AG04450 (cell line): ENCODE measurements around the gene LIF. TPM values are rescaled to one million over a fixed set of nuclear protein-coding genes. Genes with fewer than 3 reads are reported as not detected.

Experiments
- CTCF ChIA-PET: fragments of 300-600, 350-600 bp; formaldehyde crosslinking; extraction: SDS; loops from one replicate; lab custom pipeline; 2022; ENCODE audit warnings: antibody characterized with exemption, inconsistent platforms; lab: Charles Lee
- POLR2A ChIA-PET: fragments of 350-600 bp; formaldehyde crosslinking; extraction: SDS; loops from one replicate; lab custom pipeline; 2021; ENCODE audit warnings: antibody characterized with exemption, inconsistent platforms; lab: Yijun Ruan, JAX
- DNase-seq: peaks from one replicate; pipeline ENCODE4 v3.0.0-alpha.2; 2011; ENCODE audit warnings: low read depth, low spot score
- H3K27ac ChIP-seq: one replicate; pipeline ENCODE4 v1.5.1; 2012; ENCODE audit warnings: low read depth, low read length, control low read depth
- H3K27me3 ChIP-seq: one replicate; pipeline ENCODE4 v1.6.0; 2012; ENCODE audit warnings: low read length; ENCODE audit not compliant: control insufficient read depth, insufficient read depth
- H3K4me3 ChIP-seq: 2 replicates; pipeline ENCODE4 v1.5.1; 2011; ENCODE audit warnings: mild to moderate bottlenecking, low read depth, low read length, control low read depth
- H3K9me3 ChIP-seq: 2 replicates; pipeline ENCODE4 v1.5.1; 2012; ENCODE audit warnings: low read length; ENCODE audit not compliant: control insufficient read depth, insufficient read depth
- polyA plus RNA-seq: library from polyadenylated mRNA; depleted of rRNA; stranded (reverse); fragments of >200 nt; gene quantifications from 2 replicates; pipeline ENCODE4 v1.2.3, GENCODE V29; 2011
- TF ChIP-seq, protein P1 (sequence below): IDR thresholded peaks from 2 replicates; pipeline ENCODE4 v1.5.1; 2011; ENCODE audit warnings: low read depth, low read length, control low read depth, inconsistent platforms

The LIF gene
- polyA plus RNA-seq, 1 experiment, result 53.9 TPM

- Histone ChIP-seq H3K27ac (peak overlapping the region; percentile 100), H3K9me3 (peaks cover 12% of the 10 kb centered on the region), H3K4me3 (no peak overlapping the region), H3K27me3 (no peaks in the 10 kb centered on the region)
- ChIA-PET POLR2A (interaction anchor here (3.2 kb wide), 1 partner anchor 43 kb away, joined by 11 read pairs; no protein-coding TSS in a partner anchor), CTCF (interaction anchor here (0.6 to 1.2 kb wide), 2 partner anchors 52 to 57 kb away, joined by 3 to 4 read pairs; no protein-coding TSS in a partner anchor)
- no peak for DNase-seq
- TF ChIP-seq, protein P1, sequence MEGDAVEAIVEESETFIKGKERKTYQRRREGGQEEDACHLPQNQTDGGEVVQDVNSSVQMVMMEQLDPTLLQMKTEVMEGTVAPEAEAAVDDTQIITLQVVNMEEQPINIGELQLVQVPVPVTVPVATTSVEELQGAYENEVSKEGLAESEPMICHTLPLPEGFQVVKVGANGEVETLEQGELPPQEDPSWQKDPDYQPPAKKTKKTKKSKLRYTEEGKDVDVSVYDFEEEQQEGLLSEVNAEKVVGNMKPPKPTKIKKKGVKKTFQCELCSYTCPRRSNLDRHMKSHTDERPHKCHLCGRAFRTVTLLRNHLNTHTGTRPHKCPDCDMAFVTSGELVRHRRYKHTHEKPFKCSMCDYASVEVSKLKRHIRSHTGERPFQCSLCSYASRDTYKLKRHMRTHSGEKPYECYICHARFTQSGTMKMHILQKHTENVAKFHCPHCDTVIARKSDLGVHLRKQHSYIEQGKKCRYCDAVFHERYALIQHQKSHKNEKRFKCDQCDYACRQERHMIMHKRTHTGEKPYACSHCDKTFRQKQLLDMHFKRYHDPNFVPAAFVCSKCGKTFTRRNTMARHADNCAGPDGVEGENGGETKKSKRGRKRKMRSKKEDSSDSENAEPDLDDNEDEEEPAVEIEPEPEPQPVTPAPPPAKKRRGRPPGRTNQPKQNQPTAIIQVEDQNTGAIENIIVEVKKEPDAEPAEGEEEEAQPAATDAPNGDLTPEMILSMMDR, result no peak
Measured at GRCh38 chr22:30198152-30198825, 48.3 kb downstream of the LIF start.

DNA sequence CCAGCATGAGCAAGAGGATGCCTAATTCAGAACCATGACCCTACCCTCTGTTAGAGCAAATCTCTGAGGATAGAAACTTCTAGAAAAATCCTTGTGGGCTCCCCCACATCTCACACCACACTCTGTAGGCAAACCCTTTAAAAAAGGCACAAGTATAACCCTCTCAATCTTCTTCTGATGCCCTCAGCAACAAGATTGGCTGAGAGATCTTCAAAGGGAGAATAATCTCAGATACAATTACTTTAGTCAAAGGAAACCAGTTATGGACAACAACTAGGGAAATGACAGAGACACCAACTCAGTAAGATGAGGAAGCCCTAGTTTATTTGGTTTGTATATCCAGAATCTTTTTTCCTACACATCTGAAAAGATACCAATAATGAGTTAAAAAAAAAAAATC lies 49.2 kb downstream of the LIF start:
- ChIA-PET CTCF (interaction anchor here (1.2 kb wide), 1 partner anchor 58 kb away, joined by 3 read pairs; no protein-coding TSS in a partner anchor), POLR2A (interaction anchor here (1.6 to 3.2 kb wide), 6 partner anchors 8 to 84 kb away, joined by 6 to 58 read pairs (median 10); no protein-coding TSS in a partner anchor)
- TF ChIP-seq, protein P1, result no peak
- peaks cover 5% of the 10 kb centered on the region for H3K9me3 ChIP-seq
- peak overlapping the region; percentile 100 for H3K27ac ChIP-seq
- DNase-seq, result no peak
- no peaks in the 10 kb centered on the region for H3K27me3 ChIP-seq
- no peak overlapping the region for H3K4me3 ChIP-seq

DNA sequence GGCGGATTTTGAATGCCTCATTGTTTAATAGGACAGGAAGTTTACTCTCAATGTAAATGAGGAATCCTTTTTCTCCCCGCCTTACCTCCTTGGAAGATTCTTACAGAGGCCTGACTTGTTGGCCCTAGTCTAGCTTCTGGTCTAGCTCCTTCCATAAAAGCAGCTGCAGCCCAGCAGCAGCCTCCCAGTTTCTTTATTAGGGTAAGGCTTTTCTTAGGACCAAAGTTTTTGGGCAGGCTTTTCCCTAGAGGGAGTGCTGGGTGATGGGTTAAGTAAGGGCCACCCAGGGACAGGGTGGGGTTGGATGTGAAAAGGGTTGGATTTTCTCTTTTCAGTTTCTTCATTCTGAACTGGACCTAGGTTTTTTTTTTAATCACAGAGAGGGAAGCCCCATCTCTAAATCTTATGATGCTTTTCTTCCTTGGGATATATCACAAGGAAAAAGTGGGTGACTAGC lies 49.7 kb downstream of the LIF start:
- POLR2A ChIA-PET, result interaction anchor here (0.6 to 3.2 kb wide), 15 partner anchors 9 to 1118 kb away, joined by 3 to 58 read pairs (median 8); no protein-coding TSS in a partner anchor

DNA sequence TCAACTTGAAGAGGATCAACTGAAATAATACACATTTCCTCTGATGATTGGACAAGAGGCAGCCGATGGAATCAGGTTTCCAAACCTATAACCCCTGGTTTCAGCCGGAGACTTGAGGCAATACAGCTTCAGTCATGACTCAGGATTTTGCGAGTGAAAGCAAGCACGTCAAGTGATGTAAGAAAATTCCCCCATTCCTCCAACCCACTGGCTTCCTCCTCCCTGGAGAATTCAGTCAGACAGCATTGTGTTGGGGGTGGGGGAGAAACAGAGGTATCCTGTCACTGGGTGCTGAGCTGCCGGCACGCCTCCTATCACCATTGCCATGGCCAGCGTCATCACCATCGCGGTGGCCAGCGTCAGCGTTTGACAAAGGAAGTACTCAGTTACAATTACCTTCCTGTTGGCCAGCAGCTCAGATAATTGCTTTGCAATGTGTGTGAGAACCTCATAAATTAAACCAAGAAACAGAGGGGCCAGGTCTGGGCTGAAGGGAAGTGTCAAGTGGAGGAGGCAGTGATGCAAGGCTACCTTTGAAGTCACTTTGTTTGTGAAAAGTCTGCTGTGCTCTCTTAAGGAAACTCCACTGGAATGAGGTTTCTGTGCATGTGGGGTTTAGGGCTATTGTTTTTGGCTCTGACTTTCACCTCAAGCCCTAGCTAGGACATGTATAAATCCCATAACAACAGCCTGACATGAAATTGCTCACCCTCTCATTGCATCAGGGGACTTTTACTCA lies 50.2 kb downstream of the LIF start:
- TF ChIP-seq, protein P1, result no peak
- CTCF ChIA-PET, result interaction anchor here (0.6 to 1.6 kb wide), 3 partner anchors 12 to 88 kb away, joined by 3 to 5 read pairs (median 3); no protein-coding TSS in a partner anchor
- H3K9me3 ChIP-seq, result no peaks in the 10 kb centered on the region; the same call in none of the 2 replicates
- POLR2A ChIA-PET, result interaction anchor here (0.5 to 3.2 kb wide), 18 partner anchors 9 to 1118 kb away, joined by 3 to 58 read pairs (median 6); no protein-coding TSS in a partner anchor
- no peaks in the 10 kb centered on the region for H3K27me3 ChIP-seq
- DNase-seq, result peak; percentile 100
- H3K4me3 ChIP-seq, result peak overlapping the region; percentile 28; the same call in 1 of the 2 replicates
- peak overlapping the region; percentile 100 for H3K27ac ChIP-seq

More for the DNA sequence above, 49.7 kb downstream of the LIF start:
- Histone ChIP-seq H3K9me3 (peaks cover 2% of the 10 kb centered on the region), H3K4me3 (no peak overlapping the region; the same call in 1 of the 2 replicates), H3K27ac (peak overlapping the region; percentile 100), H3K27me3 (no peaks in the 10 kb centered on the region)
- TF ChIP-seq, protein P1, result no peak
- CTCF ChIA-PET, result interaction anchor here (1.0 to 1.6 kb wide), 2 partner anchors 11 to 89 kb away, joined by 3 to 5 read pairs; no protein-coding TSS in a partner anchor
- no peak for DNase-seq
